ENCODE results near the gene ZFYVE28.

ZFYVE28 gene

DNA sequence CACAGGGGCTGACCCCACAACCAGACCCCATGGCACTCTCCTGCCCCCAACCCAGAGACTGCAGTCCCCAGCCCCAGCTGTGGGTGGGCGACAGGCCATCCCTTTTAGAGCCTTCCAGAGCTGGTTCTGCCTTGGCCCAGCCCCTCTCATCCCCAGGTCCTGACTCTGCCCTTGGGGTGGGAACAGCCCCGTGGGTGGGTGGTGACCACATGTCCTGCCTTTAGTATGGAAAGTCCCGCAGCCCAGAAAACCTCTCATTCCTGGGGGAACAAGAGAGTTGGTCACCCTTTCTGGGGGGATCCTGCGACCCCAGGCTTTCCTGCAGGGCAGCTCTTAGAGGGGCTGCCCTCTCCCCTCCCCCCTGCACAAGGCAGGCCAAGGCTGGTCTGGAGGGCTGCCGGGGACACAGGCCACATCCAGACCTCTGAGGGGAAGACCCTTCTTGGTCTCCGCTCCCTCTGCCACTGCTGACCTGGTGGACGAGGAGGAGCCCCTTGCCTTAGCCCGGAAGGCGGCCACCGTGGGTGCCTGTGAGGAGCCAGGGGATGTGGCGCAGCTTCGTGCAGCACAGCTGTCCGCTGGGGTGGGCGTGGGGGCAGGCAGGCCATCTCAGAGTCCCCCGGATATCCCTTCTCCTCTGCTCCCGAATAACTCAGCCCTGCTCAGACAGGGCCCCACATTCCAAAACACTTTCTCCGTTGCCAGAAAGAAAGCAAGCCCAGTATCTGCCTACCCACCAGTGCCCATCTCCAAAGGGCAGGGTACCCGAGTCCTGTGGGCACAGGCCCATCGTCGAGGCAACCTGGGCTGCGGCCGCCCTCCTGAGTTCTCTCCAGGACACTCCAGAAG is 149.9 kb downstream of the ZFYVE28 start:
- no peak for DNase-seq

GRCh38 chr4:2267841-2268240 is 150.6 kb downstream of the ZFYVE28 start:
- no peak for DNase-seq

- DNase-seq = no peak
Measured at GRCh38 chr4:2267320-2267811, 151.1 kb downstream of the ZFYVE28 start.

GRCh38 chr4:2266821-2267220 is 151.6 kb downstream of the ZFYVE28 start:
- no peak for DNase-seq

DNA sequence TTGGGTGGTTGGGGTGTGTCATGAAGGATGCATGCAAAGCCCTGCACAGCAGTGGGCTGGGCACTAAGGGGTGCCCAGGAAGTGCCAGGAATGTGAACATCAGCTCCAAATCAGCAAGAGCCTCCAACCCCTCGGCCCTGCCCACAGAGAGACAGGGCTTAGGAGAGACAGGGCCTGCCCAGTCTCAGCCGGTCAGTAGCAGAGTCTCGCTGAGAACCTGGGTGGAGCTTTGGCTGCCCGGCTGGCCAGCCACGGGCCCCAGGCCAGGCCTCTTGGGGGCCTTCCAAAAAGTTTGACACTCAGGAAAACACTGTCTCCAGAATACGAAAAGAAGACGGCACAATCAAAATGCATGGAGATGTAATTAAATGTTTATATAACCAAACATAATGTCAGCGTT is 152.3 kb downstream of the ZFYVE28 start:
- DNase-seq = no peak

- DNase-seq = no peak
Measured at GRCh38 chr4:2265113-2266110, 153.0 kb downstream of the ZFYVE28 start.

DNA sequence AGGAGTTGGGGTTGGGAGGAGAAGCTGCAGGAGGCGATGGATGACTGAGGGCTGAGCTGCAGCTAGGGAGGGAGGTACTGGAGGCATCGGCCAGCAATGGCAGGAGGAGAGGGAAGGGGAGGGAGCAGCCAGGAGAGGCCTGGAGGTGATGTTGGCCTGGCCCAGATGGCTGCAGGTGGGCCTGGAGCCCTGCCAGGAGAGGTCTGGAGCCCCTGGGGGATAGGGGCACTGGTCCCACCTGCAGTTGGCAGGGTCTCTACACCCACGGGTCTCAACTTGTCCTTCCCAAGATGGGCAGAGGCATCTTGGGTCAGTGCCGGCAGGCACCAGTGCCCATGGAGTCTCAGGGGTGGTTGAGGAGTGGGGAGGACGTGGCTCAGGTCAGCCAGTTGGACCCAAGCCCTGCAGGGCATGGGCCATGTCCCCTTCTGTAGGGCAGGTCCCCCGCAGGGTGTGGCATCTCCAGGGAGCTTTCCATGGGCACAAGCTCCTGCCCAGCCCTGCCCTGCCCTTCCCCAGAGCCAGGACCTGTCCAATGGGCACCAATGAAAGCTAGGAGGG is 153.9 kb downstream of the ZFYVE28 start:
- no peak for DNase-seq

- DNase-seq = no peak
Measured at GRCh38 chr4:2263926-2264321, 154.5 kb downstream of the ZFYVE28 start.

DNA sequence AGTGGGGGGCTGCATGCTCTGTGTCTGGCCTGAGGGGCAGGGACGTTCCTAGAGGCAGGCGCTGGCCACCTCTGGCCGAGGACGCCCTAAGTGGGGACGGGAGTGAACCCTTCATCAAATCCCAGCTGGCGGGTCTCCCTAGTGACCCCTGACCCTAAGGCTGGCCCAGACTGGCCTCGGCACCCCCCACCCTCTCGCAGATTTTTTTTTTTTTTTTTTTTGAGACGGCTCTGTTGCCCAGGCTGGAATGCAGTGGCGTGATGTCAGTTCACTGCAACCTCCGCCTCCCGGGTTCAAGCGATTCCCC is 155.5 kb downstream of the ZFYVE28 start:
- DNase-seq = no peak

DNA sequence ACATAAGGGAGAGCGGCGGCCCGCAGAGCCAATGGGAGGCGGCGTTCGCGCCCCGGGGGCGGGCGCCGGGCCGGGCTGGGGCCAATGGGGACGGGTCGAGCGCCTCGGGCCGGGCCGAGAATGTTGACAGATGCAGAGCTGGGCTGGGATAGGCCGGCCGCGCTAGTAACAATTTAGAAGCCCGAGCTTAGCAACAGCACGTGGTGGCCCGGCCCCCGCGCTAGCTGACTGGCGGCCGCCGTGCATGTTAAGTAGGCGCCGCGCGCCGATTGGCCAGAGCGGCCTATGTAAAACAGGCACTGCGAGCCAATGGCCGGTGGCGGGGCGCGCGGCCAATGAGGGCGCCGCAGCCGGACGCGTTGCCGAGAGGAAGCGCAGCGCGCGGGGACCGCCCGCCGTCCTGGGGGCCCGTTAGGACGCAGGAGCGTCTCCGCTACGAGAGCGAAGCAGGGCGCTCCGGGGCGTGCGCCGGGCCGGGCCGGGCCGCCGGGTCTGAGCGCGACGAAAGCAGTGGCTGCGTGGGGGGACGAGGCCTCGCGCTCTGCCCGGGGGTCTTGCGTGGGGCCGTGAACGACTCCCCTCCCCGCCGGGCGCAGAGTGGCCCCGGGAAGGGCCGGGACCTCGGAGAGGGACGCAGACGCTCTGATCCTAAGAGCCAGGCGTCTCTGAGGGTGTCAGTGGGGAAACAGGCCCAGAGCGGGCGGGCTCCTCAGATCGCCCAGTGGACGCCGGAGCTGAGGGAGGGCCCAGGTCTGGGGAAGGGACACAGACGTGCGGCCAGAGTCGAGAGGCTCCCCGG is 156.1 kb downstream of the ZFYVE28 start:
- DNase-seq = peak; percentile 99

- no peak for DNase-seq
Measured at GRCh38 chr4:2261853-2262144, 156.6 kb downstream of the ZFYVE28 start, which contains the start of gene MXD4. MXD4 (minus strand) TSS chr4:2262109; CDS start chr4:2261980, 129 bp downstream.

- peak; percentile 54 for DNase-seq
Measured at GRCh38 chr4:2261110-2261852, 157.2 kb downstream of the ZFYVE28 start.

DNA sequence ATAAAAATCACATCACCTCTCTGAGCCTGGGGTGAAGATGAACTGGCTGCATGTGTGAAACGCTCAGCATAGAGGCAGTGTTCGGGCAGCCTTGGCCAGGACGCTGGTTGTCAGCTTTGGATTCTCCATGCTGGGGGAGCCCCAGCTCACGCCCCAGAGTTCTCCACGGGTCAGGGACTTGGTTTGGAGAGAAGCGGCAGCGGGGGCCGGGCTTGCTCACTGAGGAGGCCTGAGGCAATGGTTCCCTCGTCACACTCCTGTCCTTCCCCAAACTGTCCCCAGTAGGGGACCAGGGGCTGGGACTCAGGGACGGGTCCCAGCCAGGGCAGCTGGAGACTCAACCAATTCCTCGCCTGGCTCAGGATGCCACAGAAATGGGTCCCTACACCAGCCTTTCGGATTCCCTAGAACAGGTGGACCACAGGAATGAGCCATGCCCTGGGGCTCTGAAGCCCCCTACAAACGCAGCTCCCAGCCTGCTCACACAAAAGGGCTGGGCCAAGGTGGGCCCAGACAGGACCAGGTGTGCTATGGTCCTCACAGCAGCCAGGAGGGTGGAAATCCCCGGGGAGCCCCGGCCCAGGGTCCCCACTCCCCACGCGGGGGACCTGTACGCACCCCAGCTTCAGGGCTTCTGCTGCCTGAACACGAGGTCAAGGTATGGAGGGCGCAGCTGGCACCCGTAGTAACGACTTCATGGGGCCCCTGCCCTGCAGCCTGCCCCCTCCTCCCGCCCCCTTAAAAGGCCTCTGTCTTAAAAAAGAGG is 157.9 kb downstream of the ZFYVE28 start:
- no peak for DNase-seq

DNA sequence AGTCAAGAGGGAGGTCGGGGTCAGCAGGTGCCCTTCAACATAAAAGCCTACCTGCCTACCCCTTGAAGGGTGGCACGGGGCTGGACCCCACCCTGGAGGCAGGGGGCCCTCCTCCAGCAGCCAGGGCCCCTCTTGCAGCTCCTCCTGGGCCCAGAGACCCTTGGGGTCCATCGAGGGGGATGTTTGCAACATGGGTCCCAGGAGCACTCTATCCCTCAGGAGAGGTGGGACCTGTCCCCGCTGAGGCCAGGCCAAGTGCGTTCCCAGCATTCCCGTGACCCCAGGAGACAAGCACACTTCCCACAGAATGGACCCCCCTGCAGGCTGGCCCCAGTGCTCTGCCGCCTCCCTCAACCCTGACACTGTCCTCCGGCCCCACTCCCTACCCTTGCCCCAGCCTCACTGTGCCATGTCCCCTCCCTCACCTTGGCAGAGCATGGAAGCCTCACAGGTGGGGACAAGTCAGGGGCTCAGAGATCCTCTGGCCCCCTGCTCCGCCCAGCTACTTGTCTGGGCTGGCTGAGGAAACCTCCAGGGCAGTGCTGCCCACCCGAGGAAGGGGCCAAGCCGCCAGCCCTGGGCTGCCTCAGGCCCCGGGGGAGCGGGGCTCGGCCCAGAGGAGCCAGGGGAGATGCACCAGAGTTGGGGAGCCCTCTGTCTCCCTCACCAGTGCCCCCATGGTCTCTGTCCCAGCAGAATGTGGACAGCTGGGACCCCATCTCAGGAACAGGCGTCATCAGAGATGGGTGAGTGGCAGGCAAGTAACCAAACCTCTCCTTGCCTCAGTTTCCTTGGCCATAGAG is 158.7 kb downstream of the ZFYVE28 start:
- DNase-seq = no peak

DNA sequence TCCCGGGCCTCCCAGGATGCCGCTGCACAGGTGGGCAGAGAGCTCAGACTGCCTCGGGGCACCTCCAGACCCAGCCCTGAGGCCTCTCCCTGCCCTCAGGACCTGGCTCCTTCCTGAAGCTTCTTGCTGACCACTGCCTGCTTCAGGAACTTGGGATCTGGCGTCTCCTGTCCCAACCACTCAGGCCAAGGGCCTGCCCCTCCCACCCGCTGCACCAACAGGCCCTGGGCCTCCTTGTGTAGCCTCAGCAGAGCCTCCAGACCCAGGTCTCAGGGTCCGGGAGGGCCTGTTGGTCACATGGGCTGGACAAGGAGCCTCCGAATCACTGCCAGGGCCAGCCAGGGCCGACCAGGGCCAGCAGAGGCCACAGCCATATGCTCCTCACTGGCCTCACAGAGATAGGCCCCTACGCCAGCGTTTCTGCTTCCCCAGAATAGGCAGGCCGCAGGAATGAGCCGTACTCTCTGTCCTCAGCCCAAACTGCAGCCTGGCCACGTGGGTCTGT is 159.4 kb downstream of the ZFYVE28 start:
- no peak for DNase-seq

DNA sequence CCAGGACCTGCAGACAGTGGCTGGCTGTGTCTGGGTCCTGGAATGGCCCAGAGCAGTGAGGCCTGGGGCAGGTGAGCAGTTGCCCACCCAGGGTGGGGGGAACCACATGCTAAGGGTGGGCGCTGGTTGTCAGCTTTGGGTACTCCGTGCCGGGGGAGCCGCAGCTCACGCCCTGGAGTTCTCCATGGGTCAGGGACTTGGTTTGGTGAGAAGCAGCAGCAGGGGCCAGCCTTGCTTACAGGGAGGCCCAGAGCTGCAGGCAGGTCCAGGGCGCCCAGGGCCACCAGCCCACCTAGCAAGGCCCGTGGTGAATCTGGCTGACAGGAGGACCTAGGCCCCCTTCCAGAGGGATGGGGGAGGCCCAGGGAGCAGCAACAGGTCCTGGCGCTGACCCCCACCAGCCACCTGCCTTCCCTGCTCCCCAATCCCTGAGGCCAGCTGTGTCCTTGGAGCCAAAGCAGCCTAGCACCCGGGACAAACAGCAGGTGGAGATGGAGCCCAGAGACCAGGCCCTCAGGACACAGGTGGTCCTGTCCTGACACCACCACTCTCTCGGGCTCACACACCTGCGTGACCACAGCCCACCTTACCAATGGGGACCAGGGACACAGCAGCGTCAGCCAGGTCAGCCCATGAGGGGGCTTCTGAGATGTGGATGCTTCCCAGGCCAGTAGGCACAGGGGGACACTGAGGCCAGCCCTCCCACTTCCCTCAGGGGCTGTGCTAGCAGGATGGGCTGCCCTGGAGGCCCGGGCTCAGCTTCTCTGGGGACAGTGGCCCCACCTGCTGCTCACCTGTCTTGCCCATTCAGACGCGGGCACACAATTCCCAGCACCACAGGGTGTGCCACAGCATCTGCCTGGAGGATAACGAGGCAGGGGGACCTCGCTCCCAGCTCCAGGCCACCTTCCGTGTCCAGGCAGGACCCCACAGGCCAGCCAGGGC is 160.1 kb downstream of the ZFYVE28 start:
- no peak for DNase-seq

DNA sequence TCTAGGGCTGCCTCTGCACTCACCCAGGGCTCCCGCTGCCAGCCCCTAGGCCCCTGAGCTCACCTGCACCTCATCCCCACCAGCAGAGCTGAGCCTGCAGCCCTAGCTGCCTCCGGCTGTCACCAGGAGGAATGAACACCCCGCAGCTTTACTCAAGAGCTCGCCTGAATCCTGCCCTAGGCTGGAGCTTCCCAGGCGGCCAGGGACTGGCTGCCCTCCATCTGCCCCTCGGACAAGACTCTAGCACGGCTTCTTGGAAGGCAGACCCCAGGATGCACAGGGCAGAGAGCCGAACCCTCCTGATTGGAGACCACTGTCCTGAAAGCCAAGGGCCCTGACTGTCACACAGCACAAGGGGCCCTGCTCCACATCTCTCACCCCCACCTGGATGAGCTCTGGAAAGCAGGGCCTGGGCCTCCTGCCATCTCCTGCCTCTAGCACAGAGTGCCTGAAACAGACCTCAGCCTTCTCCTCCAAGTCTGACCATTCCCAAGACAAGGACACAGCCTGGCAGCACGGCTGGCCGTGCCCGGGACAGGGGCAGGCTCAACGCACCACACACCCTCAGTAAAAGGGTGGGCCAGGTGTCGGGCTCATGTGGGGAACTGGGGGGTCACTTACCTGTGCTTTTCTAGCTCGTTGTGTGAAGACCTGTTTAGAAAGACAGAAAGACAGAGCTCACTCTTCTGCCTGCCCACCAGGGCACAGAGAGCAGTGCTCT is 160.9 kb downstream of the ZFYVE28 start:
- DNase-seq = no peak

- DNase-seq = no peak
Measured at GRCh38 chr4:2256781-2257191, 161.7 kb downstream of the ZFYVE28 start.

Measured in CD4-positive, alpha-beta T cell treated with Interleukin-21 for 1 hour (primary cell).